HK-2 (cell line): ENCODE results near the gene ATP2C2.

Experiments used
- DNase-seq: peaks from one replicate; pipeline ENCODE4 v3.0.0-alpha.2; 2018; ENCODE audit not compliant: unreplicated experiment

The ATP2C2 gene

DNA sequence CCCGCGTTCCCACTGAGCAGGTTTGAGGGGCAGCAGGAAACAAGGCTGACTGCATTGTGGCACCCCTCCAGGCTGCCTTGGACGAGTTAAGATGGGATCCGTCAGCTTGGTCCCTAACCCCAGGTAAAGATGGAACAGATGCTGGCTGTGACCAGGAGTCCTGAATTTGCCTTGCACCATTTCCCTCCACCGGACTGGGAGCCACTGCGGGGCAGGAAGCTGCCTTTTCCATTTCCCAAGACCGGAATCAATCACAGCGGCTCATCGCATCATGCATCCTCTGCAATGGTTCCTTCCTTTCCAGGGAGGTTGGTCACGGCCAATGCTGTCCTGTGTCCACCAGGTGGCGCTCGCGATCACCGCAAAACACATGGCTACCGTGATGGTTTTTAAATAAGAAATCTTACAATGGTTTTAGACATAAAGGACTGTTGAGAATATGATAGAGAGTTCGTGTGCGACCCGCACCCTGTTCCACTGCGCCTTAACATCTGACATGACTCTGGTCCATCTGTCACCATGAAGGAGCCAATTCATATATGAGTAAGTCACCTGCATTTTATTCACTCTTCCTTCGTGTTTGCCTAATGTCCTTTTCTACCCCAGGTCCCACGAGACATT is 143.0 kb downstream of the ATP2C2 start:
- DNase-seq, result peak; percentile 86

DNA sequence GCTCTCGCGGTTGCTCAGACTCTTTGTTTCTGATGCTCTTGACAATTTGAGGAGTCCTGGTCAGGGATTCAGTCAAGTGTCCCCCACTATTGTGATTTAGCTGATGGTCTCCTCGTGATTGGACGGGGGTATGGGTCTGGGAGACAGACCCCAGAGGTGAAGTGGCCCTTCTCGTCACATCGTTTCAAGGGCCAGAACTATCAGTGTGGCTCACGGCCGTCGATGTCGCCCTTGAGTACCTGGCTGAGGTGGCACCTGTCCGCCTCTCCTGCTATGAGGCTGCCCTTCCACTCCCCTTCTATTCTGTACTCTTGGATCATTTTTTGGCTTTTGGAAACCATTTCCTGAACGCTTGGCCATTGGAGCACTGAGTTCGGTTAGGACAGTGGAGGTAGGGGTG is 143.5 kb downstream of the ATP2C2 start:
- no peak for DNase-seq

DNA sequence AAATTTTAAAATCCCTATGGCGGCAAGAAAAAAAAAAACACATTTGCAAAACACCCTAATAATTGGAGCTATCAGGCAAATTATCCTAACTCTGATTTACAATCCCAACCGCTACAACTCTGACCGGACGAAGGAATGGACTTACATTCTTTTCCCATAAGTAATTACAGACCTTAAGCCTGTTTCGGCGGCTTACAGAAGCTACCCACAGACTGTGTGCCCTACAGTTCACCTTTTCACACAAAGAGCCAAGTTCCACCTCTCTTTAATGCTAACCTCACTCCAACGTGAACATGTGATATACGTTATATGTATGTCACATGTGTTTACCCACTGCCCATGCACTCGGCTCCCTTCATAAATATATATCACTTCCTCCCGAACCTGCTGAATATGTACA is 144.8 kb downstream of the ATP2C2 start:
- DNase-seq, result no peak

DNA sequence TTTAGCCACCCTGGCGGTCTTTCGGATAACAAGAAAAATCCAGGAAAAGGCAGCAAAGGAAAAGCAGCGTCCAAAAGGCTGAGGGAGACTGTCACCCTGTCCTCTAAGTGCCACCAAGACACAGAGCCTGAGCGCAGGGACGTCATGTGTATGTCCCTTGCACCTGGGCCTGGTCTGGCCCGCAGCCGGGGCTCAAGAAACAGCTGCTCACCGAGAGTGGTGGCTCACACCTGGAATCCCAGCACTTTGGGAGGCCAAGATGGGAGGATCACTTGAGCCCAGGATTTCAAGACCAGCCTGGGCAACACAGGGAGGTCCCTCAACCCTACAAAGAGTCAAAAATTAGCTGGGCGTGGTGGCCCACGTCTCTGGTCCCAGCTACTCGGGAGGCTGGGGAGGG is 145.3 kb downstream of the ATP2C2 start:
- no peak for DNase-seq
